IPS-NIHi11 (cell line): ENCODE results near the gene TMEM92.
"Not testable (repeated sequence)": the region's sequence is repeated elsewhere in the genome, so short reads cannot be mapped to it uniquely, and the experiment has no call there.

Source experiments
- DNase-seq: peaks from one replicate; pipeline ENCODE4 v3.0.0; 2012; ENCODE audit warnings: mixed read lengths, low spot score

Gene TMEM92

GRCh38 chr17:50276588-50277356 lies 2.5 kb downstream of the TMEM92 start:
- DNase-seq = no peak

DNA sequence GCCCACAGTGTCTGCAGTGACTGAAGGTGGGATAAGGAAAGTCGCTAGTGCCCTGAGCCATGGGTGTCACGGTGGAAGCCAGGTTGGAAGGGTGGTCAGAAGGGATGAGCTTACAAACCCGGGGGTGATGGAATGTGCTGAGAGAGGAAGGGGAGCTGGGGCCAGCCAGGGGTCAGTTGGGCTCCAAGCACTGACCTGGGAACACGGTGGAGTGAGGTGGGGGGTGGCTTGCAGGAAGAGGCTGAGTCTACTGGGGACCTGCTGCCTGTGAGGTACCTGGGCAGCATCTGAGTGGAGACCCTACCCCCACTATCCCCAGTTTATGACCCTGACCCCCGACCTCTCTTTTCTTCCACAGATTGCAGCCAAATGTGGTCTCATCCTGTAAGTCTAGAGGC lies 3.1 kb downstream of the TMEM92 start:
- DNase-seq = no peak

- DNase-seq = no peak
Observed at GRCh38 chr17:50278526-50279180, 4.4 kb downstream of the TMEM92 start.

DNA sequence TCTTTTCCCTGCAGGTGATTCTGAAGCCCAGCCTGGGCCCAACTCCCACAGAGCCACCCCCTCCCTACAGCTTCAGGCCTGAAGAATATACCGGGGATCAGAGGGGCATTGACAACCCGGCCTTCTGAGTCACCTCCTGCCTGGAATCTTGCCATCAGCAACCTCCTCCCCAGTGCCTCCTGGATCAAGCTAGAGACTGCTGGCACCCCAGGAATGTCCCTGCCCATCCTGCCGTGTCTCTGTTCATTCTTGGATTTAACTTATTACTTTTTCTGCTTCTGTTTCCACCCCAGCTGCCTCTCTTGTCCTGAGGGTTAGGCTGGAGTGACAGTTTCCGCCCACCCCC lies 4.9 kb downstream of the TMEM92 start:
- DNase-seq = no peak

DNA sequence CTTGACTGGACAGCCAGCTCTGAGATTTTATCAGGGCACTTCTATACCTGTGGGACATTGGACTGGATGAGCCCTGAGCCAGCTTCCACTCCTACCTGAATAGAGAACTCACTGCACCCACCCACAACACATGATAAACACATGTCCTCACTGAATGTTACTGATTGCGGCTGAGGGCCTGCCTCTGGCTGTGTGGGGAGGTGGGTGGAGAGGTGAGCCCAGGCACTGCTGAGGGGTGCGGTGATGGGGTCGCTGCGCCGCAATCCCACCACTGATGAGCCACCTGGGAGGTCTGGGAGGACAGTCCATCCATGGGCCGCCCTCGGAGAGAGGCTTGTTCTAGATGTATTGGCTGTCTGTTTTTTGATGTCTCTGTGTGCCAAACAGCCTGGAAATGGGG lies 5.4 kb downstream of the TMEM92 start:
- no peak for DNase-seq

GRCh38 chr17:50280068-50280467 lies 5.8 kb downstream of the TMEM92 start:
- no peak for DNase-seq

DNA sequence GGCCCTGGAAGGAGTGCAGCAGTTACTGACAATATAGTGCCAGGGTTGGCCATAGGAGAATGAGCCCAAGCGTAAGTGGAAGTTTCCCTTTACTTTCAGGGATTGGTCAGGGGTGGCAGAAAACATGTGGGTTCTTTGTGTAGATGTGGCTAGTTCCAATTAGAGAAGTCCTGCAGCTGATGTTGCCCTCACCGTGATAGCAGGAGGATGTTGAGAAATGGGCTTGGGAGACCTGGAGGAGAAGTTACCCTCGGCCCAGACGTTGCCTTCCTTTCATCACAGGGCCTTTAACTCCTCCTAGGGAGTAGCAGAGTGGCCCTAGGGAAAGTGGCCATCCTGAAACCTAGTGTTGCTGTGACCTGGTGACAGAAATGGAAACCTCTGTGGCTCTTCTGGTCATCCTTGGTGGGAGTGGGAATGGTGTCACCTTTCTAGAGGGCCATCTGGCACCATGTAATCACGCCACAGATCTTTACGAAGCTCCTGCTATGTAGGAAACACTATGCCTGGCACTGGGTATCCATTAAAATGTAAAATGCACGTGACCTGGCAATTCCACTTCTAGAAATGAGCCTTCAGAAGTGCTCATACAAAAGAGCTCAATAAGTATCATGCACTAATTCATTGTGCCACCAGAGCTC lies 6.7 kb downstream of the TMEM92 start:
- DNase-seq = no peak

GRCh38 chr17:50281739-50282401 lies 7.6 kb downstream of the TMEM92 start:
- DNase-seq = no peak

- DNase-seq = no peak
Observed at GRCh38 chr17:50283246-50283645, 9.0 kb downstream of the TMEM92 start.

DNA sequence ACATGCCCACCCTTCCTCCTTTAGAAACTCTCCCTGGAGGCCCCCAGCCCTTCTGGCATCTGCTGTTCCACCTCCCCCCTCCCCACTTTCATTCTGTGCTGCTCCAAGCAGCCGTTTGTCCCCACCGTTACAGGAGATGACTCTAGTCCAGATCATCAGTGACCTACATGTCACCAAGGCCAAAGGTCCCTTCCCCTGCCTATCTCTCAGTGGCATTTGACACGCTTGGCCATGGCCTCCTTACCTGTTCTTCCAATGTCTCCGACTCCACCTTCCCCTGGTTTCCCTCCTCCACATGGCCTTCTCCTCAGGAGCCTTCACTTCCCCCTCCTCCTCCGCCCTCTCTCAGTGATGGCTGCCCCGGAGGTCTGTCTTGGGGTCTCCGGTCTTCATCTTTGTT lies 9.4 kb downstream of the TMEM92 start:
- DNase-seq = no peak

- no peak for DNase-seq
Observed at GRCh38 chr17:50285941-50286340, 11.7 kb downstream of the TMEM92 start.

GRCh38 chr17:50287302-50287701 lies 13.0 kb downstream of the TMEM92 start:
- DNase-seq = not testable (repeated sequence)

DNA sequence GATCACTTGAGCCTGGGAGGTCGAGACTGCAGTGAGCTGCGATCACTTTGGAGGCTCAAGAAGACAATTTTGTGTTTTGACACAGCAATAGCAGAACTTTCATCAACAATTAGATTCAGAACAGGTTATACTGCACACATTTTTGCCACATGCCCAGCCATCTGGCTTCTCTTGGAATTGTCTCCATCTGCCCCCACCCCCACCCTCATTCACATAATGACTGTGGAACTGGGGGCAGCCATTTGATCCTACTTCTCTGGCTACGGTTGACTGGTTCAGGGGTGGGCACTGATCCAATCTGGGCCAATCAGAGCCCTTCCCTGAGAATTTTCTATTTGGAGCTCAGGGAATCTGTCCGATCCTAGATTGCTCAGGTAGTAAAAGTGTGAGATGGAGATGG lies 14.0 kb downstream of the TMEM92 start:
- DNase-seq = no peak

DNA sequence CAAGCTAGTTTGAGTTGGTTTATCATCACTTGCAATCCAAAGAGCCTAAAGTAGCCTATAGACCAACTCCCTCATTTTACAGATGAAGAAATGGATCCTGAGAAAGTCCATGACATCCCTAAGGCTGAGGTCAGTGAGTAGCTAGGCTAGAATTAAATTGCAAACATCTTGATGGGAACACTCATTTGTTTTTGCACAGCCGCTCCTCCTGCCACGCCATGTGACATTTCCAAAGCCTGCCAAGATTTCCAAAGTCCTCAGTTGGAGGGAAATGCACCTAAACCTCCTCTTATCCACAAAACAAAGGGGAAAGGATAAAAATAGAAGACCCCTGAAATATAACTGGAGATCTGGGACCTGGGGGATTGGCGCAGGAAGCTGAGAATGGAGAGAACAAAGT lies 15.0 kb downstream of the TMEM92 start:
- DNase-seq = no peak

DNA sequence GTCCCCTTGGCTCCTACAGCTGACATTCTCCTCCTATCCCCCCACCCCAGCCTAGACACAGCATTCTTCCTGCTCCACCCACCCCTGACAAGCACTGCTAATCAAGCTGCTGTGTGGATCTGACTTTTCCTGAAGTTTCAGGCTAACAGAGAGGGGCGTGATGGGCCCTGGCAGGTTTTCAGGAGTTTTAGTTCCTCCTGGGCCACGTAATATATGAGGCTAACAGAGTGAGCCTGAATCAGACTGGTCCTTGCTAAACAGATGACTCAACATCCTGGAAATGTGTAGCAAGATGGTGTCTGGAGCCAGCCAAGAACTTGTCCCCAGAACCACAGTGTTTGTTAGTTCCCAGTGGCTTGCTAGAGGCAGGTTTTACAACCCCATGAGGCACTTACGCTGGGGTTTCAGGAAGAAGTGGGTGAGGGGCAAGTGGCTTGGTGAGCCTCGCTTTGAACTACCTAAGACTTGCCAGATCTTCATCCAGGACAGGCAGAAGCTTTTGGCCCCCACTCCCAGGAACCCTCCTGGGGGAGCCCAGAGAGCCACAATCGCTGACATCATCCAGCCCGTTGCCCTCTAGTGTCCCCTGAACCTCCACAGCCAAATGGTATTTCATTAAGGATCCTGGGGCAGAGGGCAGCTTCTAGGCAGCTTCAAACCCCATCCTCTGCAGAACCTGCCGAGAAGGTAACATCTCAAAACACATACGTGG lies 15.9 kb downstream of the TMEM92 start:
- no peak for DNase-seq

DNA sequence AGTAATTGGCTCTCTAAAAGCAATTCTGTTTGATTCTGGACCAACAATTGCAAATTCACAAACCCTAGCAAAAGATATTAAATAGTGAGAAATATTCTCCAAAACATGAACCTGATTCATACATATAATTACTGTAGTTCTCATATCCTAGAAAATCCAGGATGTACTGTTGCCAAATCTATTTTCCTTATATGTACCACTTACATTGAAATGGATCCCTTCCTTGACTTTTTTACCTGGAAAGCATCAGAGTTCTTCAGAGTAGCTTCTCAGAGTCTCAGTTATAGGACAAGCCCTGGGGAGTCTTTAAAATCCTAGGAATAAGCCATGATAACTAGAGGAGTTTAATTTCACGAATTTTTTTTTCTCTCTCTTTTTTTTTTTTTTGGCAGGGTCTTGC lies 16.7 kb downstream of the TMEM92 start:
- no peak for DNase-seq

- no peak for DNase-seq
Observed at GRCh38 chr17:50292465-50292864, 18.2 kb downstream of the TMEM92 start.

DNA sequence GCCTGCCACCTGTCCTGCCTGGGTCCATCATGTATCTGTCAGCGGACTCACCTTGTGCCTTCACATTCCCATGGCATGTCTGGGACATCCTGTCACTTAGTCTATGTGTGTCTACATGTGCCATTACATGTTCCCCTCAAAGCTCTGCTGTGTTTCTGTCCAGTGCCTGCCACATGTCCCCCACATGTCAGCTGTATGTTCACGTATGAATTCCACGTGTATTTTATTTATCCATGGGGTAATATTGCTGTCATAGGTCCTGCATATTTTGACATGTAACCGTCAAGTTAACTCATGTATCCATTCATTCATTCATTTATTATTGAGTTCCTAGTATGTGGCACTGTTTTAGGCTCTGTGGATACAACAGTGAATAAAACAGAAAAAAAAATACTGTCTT lies 20.8 kb downstream of the TMEM92 start:
- DNase-seq = no peak

DNA sequence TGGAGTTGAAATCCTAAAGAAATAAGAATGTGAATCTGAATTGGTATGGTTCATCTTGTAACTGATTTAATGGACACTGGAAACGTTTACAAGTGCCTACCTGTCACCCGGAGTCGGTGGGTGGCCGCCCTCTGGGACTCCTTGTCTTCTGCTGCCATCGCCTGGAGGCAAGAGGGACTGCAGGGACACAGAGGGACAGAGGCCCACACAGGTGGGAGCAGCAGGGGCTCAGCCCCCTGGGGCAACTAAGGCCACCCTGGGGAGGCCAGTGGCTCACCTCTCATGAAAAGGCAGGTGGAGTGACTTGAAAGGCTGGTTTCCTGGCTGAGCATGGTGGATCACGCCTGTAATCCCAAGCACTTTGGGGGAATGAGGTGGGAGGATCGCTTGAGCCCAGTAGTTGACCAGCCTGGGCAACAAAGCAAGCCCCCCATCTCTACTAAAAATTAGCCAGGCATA lies 23.2 kb downstream of the TMEM92 start:
- peak; percentile 88 for DNase-seq

DNA sequence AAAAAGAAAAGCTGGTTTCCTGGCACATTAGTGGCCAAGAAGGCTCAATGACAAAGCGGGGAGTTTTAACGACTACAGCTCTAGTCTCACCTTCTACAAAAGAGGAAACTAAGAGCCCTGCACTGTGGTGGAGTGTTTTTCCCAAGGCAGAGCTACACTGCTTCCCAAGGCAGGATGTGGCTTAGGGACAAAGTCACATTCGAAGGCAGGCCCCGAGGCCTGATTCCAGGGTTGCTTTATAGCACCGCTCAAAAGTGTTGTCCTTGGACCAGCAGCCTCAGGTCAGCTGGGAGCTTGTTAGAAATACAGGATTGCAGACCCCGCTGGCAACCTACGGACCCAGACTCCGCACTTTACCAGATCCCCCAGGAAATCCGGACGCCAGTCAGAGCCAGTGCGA lies 23.8 kb downstream of the TMEM92 start:
- no peak for DNase-seq

DNA sequence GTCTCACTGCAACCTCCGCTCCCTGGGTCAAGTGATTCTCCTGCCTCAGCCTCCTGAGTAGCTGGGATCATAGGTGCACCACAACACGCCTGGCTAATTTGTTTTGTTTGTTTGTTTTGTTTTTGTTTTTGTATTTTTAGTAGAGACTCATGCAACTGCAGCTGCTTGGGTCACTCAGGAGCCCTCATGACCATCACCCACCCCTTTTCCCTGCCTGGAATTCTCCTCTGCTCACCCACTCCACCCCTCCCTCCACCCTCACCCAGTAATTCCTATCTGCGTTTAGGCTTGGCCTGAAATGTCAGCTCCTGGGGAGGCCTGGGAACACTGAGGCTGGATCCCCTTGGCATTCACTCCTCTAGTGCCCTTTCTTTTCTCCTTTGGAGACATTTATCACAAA lies 25.5 kb downstream of the TMEM92 start:
- DNase-seq = no peak

GRCh38 chr17:50300824-50301223 lies 26.6 kb downstream of the TMEM92 start:
- DNase-seq = not testable (repeated sequence)
